ENCODE results near the gene PIEZO2. TPM values are rescaled to one million over a fixed set of nuclear protein-coding genes. Genes with fewer than 3 reads are reported as not detected.

Gene PIEZO2
- total RNA-seq, 4 donors from 2014 or later, result 2.4 to 5.2 (median 3.3) TPM

GRCh38 chr18:11009869-11010268 lies 139.5 kb downstream of the PIEZO2 start:
- intact Hi-C loops (cut with DNase I), result no loop called here
- Histone ChIP-seq H3K27me3 (no peaks in the 10 kb centered on the region), H3K36me3 (no peaks in the 10 kb centered on the region), H3K4me1 (no peaks in the 10 kb centered on the region), H3K27ac (replicated peaks in 1 of 4) (no peak overlapping the region), H3K4me3 (no peak overlapping the region), H3K9me3 (no peaks in the 10 kb centered on the region)
- TF ChIP-seq POLR2A (IDR thresholded peaks at IDR 0.05; ENCODE audit: low read depth) (no peak), EP300 (IDR thresholded peaks at IDR 0.05) (no peak), POLR2AphosphoS5 (IDR thresholded peaks at IDR 0.05) (no peak), CTCF (IDR thresholded peaks at IDR 0.05) (no peak)
- DNase-seq (ENCODE audit: extremely low spot score), result no peak
- WGBS, result 88% methylated on average over 3 of the region's 3 CpGs

GRCh38 chr18:11009147-11009546 lies 140.2 kb downstream of the PIEZO2 start:
- Histone ChIP-seq H3K36me3 (no peaks in the 10 kb centered on the region), H3K27ac (replicated peaks in 1 of 4) (no peak overlapping the region), H3K27me3 (no peaks in the 10 kb centered on the region), H3K9me3 (no peaks in the 10 kb centered on the region), H3K4me1 (no peaks in the 10 kb centered on the region), H3K4me3 (no peak overlapping the region)
- 79% methylated on average over 6 of the region's 6 CpGs for WGBS
- no peak for TF ChIP-seq EP300 (IDR thresholded peaks at IDR 0.05)
- no peak for TF ChIP-seq POLR2AphosphoS5 (IDR thresholded peaks at IDR 0.05)
- TF ChIP-seq POLR2A (IDR thresholded peaks at IDR 0.05; ENCODE audit: low read depth), result no peak
- no peak for TF ChIP-seq CTCF (IDR thresholded peaks at IDR 0.05)
- intact Hi-C loops (cut with DNase I), result no loop called here
- peak; percentile 86 for DNase-seq (ENCODE audit: extremely low spot score)

- intact Hi-C loops (cut with DNase I), result no loop called here
- Histone ChIP-seq H3K27me3 (no peaks in the 10 kb centered on the region), H3K9me3 (no peaks in the 10 kb centered on the region), H3K27ac (replicated peaks in 1 of 4) (no peak overlapping the region), H3K4me1 (no peaks in the 10 kb centered on the region), H3K36me3 (no peaks in the 10 kb centered on the region), H3K4me3 (no peak overlapping the region)
- WGBS, result 73% methylated on average over 3 of the region's 3 CpGs
- DNase-seq (ENCODE audit: extremely low spot score), result peak; percentile 53
- TF ChIP-seq POLR2A (IDR thresholded peaks at IDR 0.05; ENCODE audit: low read depth) (no peak), CTCF (IDR thresholded peaks at IDR 0.05) (no peak), POLR2AphosphoS5 (IDR thresholded peaks at IDR 0.05) (no peak), EP300 (IDR thresholded peaks at IDR 0.05) (no peak)
Observed at GRCh38 chr18:11008505-11008904, 140.9 kb downstream of the PIEZO2 start.

- H3K9me3 ChIP-seq, result no peaks in the 10 kb centered on the region
- H3K36me3 ChIP-seq, result no peaks in the 10 kb centered on the region
- H3K27ac ChIP-seq (replicated peaks in 1 of 4), result no peak overlapping the region
- no peaks in the 10 kb centered on the region for H3K4me1 ChIP-seq
- intact Hi-C loops (cut with DNase I), result no loop called here
- WGBS, result 86% methylated on average over 5 of the region's 5 CpGs
- H3K4me3 ChIP-seq, result no peak overlapping the region
- no peaks in the 10 kb centered on the region for H3K27me3 ChIP-seq
- peak; percentile 93 for DNase-seq (ENCODE audit: extremely low spot score)
- TF ChIP-seq POLR2A (IDR thresholded peaks at IDR 0.05; ENCODE audit: low read depth) (no peak), CTCF (IDR thresholded peaks at IDR 0.05) (no peak), EP300 (IDR thresholded peaks at IDR 0.05) (no peak), POLR2AphosphoS5 (IDR thresholded peaks at IDR 0.05) (peak in 1 of 2 donors; percentile 22)
Observed at GRCh38 chr18:11005528-11005927, 143.8 kb downstream of the PIEZO2 start.

- intact Hi-C loops (cut with DNase I), result no loop called here
- no peak for TF ChIP-seq CTCF (IDR thresholded peaks at IDR 0.05)
- TF ChIP-seq POLR2A (IDR thresholded peaks at IDR 0.05; ENCODE audit: low read depth), result no peak
- TF ChIP-seq POLR2AphosphoS5 (IDR thresholded peaks at IDR 0.05), result no peak
- TF ChIP-seq EP300 (IDR thresholded peaks at IDR 0.05), result no peak
- Histone ChIP-seq H3K9me3 (no peaks in the 10 kb centered on the region), H3K4me1 (no peaks in the 10 kb centered on the region), H3K27me3 (no peaks in the 10 kb centered on the region), H3K27ac (replicated peaks in 1 of 4) (no peak overlapping the region), H3K36me3 (no peaks in the 10 kb centered on the region), H3K4me3 (no peak overlapping the region)
- DNase-seq (ENCODE audit: extremely low spot score), result no peak
Observed at GRCh38 chr18:11004951-11005350, 144.4 kb downstream of the PIEZO2 start.
